Prostate gland (tissue), 2 donors: ENCODE results near the gene WWOX.

Source experiments
- CTCF ChIP-seq, 4 experiments: fragments of 200-600 bp in 2 of 4; fragments of 450-650 bp in 2 of 4; sonication (generic) in 2 of 4; IDR thresholded peaks; 1 replicate in 3 of 4; 2 replicates in 1 of 4; pipeline ENCODE4 v1.5.1; 2016 to 2019; ENCODE audit warnings: antibody characterized with exemption in 4 of 4, mild to moderate bottlenecking in 2 of 4, moderate library complexity in 2 of 4
- POLR2A ChIP-seq: fragments of 450-650 bp; IDR thresholded peaks from one replicate; pipeline ENCODE4 v1.6.1; 2016; ENCODE audit warnings: antibody characterized with exemption, mild to moderate bottlenecking
- POLR2AphosphoS5 ChIP-seq: sonication (generic); formaldehyde crosslinking; IDR thresholded peaks from one replicate; pipeline ENCODE4 v1.6.1; 2017; ENCODE audit warnings: antibody characterized with exemption

GRCh38 chr16:78630102-78630501 lies 530.6 kb downstream of the WWOX start:
- TF ChIP-seq CTCF (IDR thresholded peaks at IDR 0.05) (no peak), POLR2A (no peak), POLR2AphosphoS5 (no peak)
